ENCODE measurements around the gene TSHZ1. TPM values are rescaled to one million over a fixed set of nuclear protein-coding genes. Genes with fewer than 3 reads are reported as not detected.

TSHZ1 gene
- total RNA-seq, 2 experiments from 2014 or later: 5.9 to 9.5 TPM

- Histone ChIP-seq H3K4me1 (ENCODE audit: insufficient read depth, low read length, poor library complexity, severe bottlenecking) (peaks cover 7% of the 10 kb centered on the region), H3K9me2 (ENCODE audit: insufficient read depth, low read length) (no peaks in the 10 kb centered on the region), H3K4me3 (ENCODE audit: low read depth, low read length, poor library complexity, severe bottlenecking) (no peak overlapping the region), H3K27ac (ENCODE audit: low read depth, low read length, poor library complexity, severe bottlenecking) (no peak overlapping the region), H3K36me3 (ENCODE audit: insufficient read depth, low read length) (no peaks in the 10 kb centered on the region), H4K20me1 (ENCODE audit: insufficient read depth, low read length) (no peaks in the 10 kb centered on the region; the same call in 1 of the 2 replicates), H2AFZ (ENCODE audit: low read length) (no peak overlapping the region), H3K4me2 (ENCODE audit: low read length) (no peak overlapping the region), H3K79me2 (ENCODE audit: insufficient read depth, low read depth, low read length) (no peaks in the 10 kb centered on the region), H3K9me3 (ENCODE audit: low read length) (no peaks in the 10 kb centered on the region)
- intact Hi-C loops (cut with micrococcal nuclease; ENCODE audit: unreplicated experiment): loop anchor here (10.0 kb wide), 1 partner anchor 1278 kb away; the partner anchor contains the start of gene ZNF516
- CTCF ChIA-PET (ENCODE audit: unreplicated experiment): no interaction called here
- POLR2A ChIA-PET: no interaction called here
- no peak for TF ChIP-seq CTCF (conservative IDR thresholded peaks at IDR 0.05; ENCODE audit: low read length)
- no peak for DNase-seq (ENCODE audit: low spot score)
- BruUV-seq (replicated peaks): no TSS peak
Measured at GRCh38 chr18:75216911-75217689, 6.5 kb downstream of the TSHZ1 start.

GRCh38 chr18:75218065-75218923 lies 7.7 kb downstream of the TSHZ1 start:
- DNase-seq (ENCODE audit: low spot score): no peak
- H3K9me3 ChIP-seq (ENCODE audit: low read length): no peaks in the 10 kb centered on the region
- no TSS peak for BruUV-seq (replicated peaks)
- no peaks in the 10 kb centered on the region for H3K79me2 ChIP-seq (ENCODE audit: insufficient read depth, low read depth, low read length)
- H3K4me1 ChIP-seq (ENCODE audit: insufficient read depth, low read length, poor library complexity, severe bottlenecking): no peaks in the 10 kb centered on the region
- H3K36me3 ChIP-seq (ENCODE audit: insufficient read depth, low read length): no peaks in the 10 kb centered on the region
- no peaks in the 10 kb centered on the region for H3K9me2 ChIP-seq (ENCODE audit: insufficient read depth, low read length)
- TF ChIP-seq CTCF (conservative IDR thresholded peaks at IDR 0.05; ENCODE audit: low read length): no peak
- TF ChIP-seq EZH2phosphoT487 (IDR thresholded peaks at IDR 0.05; ENCODE audit: borderline replicate concordance, low read depth, low read length): no peak
- no peak overlapping the region for H3K27ac ChIP-seq (ENCODE audit: low read depth, low read length, poor library complexity, severe bottlenecking)
- H4K20me1 ChIP-seq (ENCODE audit: insufficient read depth, low read length): no peaks in the 10 kb centered on the region
- CTCF ChIA-PET (ENCODE audit: unreplicated experiment): no interaction called here
- H2AFZ ChIP-seq (ENCODE audit: low read length): no peak overlapping the region
- H3K4me2 ChIP-seq (ENCODE audit: low read length): no peak overlapping the region
- no peak overlapping the region for H3K4me3 ChIP-seq (ENCODE audit: low read depth, low read length, poor library complexity, severe bottlenecking)
- POLR2A ChIA-PET: no interaction called here
- intact Hi-C loops (cut with micrococcal nuclease; ENCODE audit: unreplicated experiment): loop anchor here (10.0 kb wide), 1 partner anchor 1277 kb away; the partner anchor contains the start of gene ZNF516
